ENCODE data around the gene OR6Y1. TPM values are rescaled to one million over a fixed set of nuclear protein-coding genes. Genes with fewer than 3 reads are reported as not detected.

OR6Y1 gene
- total and polyA plus RNA-seq, 2 of the 8 experiments (the other 6 are each of a cell fraction or from before 2014, with no cell fraction given), result 0.07 TPM; not detected in 1

DNA sequence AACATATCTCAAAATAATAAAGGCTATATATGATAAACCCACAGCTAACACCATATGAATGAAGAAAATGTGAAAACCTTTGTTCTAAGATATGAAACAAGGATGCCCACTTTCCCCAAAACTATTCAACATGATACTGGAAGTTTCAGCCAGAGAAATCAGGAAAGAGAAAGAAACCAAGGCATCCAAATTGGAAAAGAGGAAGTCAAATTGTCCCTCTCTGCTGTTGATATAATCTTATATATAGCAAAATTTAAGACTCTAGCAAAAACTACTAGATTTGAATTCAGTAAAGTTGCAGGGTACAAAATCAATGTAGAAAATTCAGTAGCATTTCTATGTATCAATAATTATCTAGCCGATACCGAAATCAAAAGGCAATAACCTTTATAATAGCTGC, 46.5 kb upstream of the OR6Y1 start:
- no peak overlapping the region for H2BK15ac ChIP-seq (ENCODE audit: low read length)
- no peak overlapping the region for H2AK5ac ChIP-seq (ENCODE audit: low read depth, low read length)
- no peak overlapping the region for H3K14ac ChIP-seq (ENCODE audit: insufficient read length)
- H4K8ac ChIP-seq (ENCODE audit: extremely low read depth, insufficient read depth, low read length), result no peak overlapping the region
- no peak overlapping the region for H2BK5ac ChIP-seq (ENCODE audit: low read depth, low read length)
- CTCF ChIA-PET (ENCODE audit: partially characterized antibody), result interaction anchor here (0.7 kb wide), 1 partner anchor 15 kb away, joined by 3 read pairs; no protein-coding TSS in a partner anchor
- no peak overlapping the region for H4K91ac ChIP-seq (replicated peaks; ENCODE audit: insufficient read length, low read length)
- no peak overlapping the region for H2BK12ac ChIP-seq (ENCODE audit: low read depth, low read length)
- POLR2A ChIA-PET (ENCODE audit: partially characterized antibody), result no interaction called here
- FAIRE-seq (no peak), DNase-seq (ENCODE audit: low read depth in 1 of 2, low spot score in 2 of 2) (no peak)
- no peak overlapping the region for H2BK120ac ChIP-seq (replicated peaks; ENCODE audit: low read depth, low read length)
- H3K23me2 ChIP-seq (ENCODE audit: low read depth, low read length), result no peaks in the 10 kb centered on the region
- H3K9ac ChIP-seq (replicated peaks in 1 of 4; ENCODE audit: extremely low read depth in 1 of 4, low read depth in 3 of 4, low read length in 3 of 4), result no peak overlapping the region
- H3K4me2 ChIP-seq (ENCODE audit: insufficient read depth in 1 of 2, low read depth in 2 of 2, low read length in 2 of 2), result no peak overlapping the region
- H3K27me3 ChIP-seq (replicated peaks in 1 of 4; ENCODE audit: control insufficient read depth in 3 of 4, extremely low read depth in 1 of 4, insufficient read depth in 3 of 4, low read length in 3 of 4), result no peaks in the 10 kb centered on the region
- H3K79me1 ChIP-seq (ENCODE audit: low read depth, low read length), result no peaks in the 10 kb centered on the region
- H3K4me3 ChIP-seq (ENCODE audit: extremely low read depth in 1 of 4, insufficient read depth in 2 of 4, low read depth in 3 of 4, low read length in 4 of 4), result no peak overlapping the region
- H4K5ac ChIP-seq (ENCODE audit: insufficient read length, low read depth, low read length), result no peak overlapping the region
- no peak overlapping the region for H3K23ac ChIP-seq (ENCODE audit: insufficient read length)
- no peaks in the 10 kb centered on the region for H4K20me1 ChIP-seq (replicated peaks in 1 of 2; ENCODE audit: control insufficient read depth in 1 of 2, insufficient read depth in 2 of 2, low read length in 2 of 2)
- 70% methylated on average over 2 of the region's 2 CpGs; no CpG with 5 or more reads in 1 of the 2 experiments for WGBS, 2 experiments (ENCODE audit: extremely low coverage in 1 of 2, insufficient coverage in 1 of 2, insufficient read length in 1 of 2, insufficient replicate concordance in 2 of 2, low coverage in 1 of 2, low lambda C conversion rate in 2 of 2, missing lambda C conversion rate in 1 of 2)
- H3K27ac ChIP-seq (ENCODE audit: low read depth, low read length), result no peak overlapping the region
- H3K9me3 ChIP-seq (ENCODE audit: insufficient read depth in 2 of 2, low read depth in 1 of 2, low read length in 1 of 2), result peaks cover 6 to 11% of the 10 kb centered on the region in 2 experiments; a peak in 2 of 4 replicates
- H3K18ac ChIP-seq (ENCODE audit: extremely low read depth, low read length), result no peak overlapping the region
- H2AFZ ChIP-seq (ENCODE audit: low read length), result no peak overlapping the region
- H3K36me3 ChIP-seq (ENCODE audit: control insufficient read depth in 2 of 4, insufficient read depth in 4 of 4, low read length in 3 of 4), result no peaks in the 10 kb centered on the region; a peak in 1 of 8 replicates
- no peak overlapping the region for H2BK20ac ChIP-seq (ENCODE audit: low read length)
- no peaks in the 10 kb centered on the region for H3K4me1 ChIP-seq (replicated peaks in 1 of 4; ENCODE audit: control insufficient read depth in 3 of 4, insufficient read depth in 4 of 4, low read length in 3 of 4)
- no peak overlapping the region for H3K56ac ChIP-seq (replicated peaks; ENCODE audit: insufficient read length, low read depth, low read length)
- H3K4ac ChIP-seq (replicated peaks; ENCODE audit: insufficient read length, low read depth, low read length), result no peak overlapping the region
- H3K79me2 ChIP-seq (ENCODE audit: control insufficient read depth in 1 of 2, insufficient read depth in 2 of 2, low read length in 2 of 2), result no peaks in the 10 kb centered on the region
- TF ChIP-seq SAP30 (IDR thresholded peaks at IDR 0.05; ENCODE audit: insufficient read depth, insufficient replicate concordance, low read length) (no peak), RNF2 (IDR thresholded peaks at IDR 0.05; ENCODE audit: borderline replicate concordance, low read depth, low read length, missing control alignments, poor library complexity, severe bottlenecking) (no peak), KDM4A (IDR thresholded peaks at IDR 0.05; ENCODE audit: low read depth, low read length, severe bottlenecking) (no peak)
- TF ChIP-seq, protein P1, sequence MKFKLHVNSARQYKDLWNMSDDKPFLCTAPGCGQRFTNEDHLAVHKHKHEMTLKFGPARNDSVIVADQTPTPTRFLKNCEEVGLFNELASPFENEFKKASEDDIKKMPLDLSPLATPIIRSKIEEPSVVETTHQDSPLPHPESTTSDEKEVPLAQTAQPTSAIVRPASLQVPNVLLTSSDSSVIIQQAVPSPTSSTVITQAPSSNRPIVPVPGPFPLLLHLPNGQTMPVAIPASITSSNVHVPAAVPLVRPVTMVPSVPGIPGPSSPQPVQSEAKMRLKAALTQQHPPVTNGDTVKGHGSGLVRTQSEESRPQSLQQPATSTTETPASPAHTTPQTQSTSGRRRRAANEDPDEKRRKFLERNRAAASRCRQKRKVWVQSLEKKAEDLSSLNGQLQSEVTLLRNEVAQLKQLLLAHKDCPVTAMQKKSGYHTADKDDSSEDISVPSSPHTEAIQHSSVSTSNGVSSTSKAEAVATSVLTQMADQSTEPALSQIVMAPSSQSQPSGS (IDR thresholded peaks at IDR 0.05; ENCODE audit: low read length), result no peak
